Hair follicular keratinocyte (primary cell): ENCODE data around the gene ZNF511. TPM values are rescaled to one million over a fixed set of nuclear protein-coding genes. Genes with fewer than 3 reads are reported as not detected.

ENCODE experiments used
- total RNA-seq: library from RNA; depleted of rRNA; stranded (reverse); fragments of >200 nt; gene quantifications from 2 replicates; pipeline ENCODE4 v1.2.3, GENCODE V29; 2015

Gene ZNF511
- total RNA-seq, result 28.1 and 38.3 TPM in 2 replicates

GRCh38 chr10:133308421-133309099 lies at the start of gene ZNF511, which contains the start of gene TUBGCP2:
Gene ZNF511 (plus strand): TSS chr10:133308914. CDS start chr10:133308944, 30 bp downstream.
Gene TUBGCP2 (minus strand): TSS chr10:133308872. CDS start chr10:133302941, 5,931 bp downstream.

GRCh38 chr10:133276435-133277201 lies 32.1 kb upstream of the ZNF511 start, which contains the start of gene ADAM8:
Gene ADAM8 (minus strand): TSS chr10:133276868. CDS start chr10:133276817, 51 bp downstream.

GRCh38 chr10:133336577-133337369 lies 28.1 kb downstream of the ZNF511 start, which contains the start of gene CALY:
Gene CALY (minus strand): TSS chr10:133336896. CDS start chr10:133328989, 7,907 bp downstream.

GRCh38 chr10:133357285-133358161 lies 48.8 kb downstream of the ZNF511 start, which contains the start of gene FUOM:
Gene FUOM (minus strand): TSS chr10:133358019. CDS start chr10:133358007, 12 bp downstream.

Other genes starting within 250 kb of the ZNF511 start
- not detected in 2 replicates for gene ADGRA1, start 221.0 kb upstream of the ZNF511 start, total RNA-seq
- gene KNDC1, start 148.7 kb upstream of the ZNF511 start, total RNA-seq, result not detected in 2 replicates
- not detected in 2 replicates for gene UTF1, start 78.7 kb upstream of the ZNF511 start, total RNA-seq
- not detected in 2 replicates for gene VENTX, start 71.1 kb upstream of the ZNF511 start, total RNA-seq
- 115 and 143 TPM in 2 replicates for gene ADAM8, start 32.0 kb upstream of the ZNF511 start, total RNA-seq
- gene TUBGCP2, start within 50 bp of the ZNF511 start, total RNA-seq, result 53.7 and 67.2 TPM in 2 replicates
- not detected in 2 replicates for gene CALY, start 28.0 kb downstream of the ZNF511 start, total RNA-seq
- gene PRAP1, start 38.5 kb downstream of the ZNF511 start, total RNA-seq, result not detected in 2 replicates
- gene FUOM, start 49.1 kb downstream of the ZNF511 start, total RNA-seq, result 17.5 and 28.8 TPM in 2 replicates
- gene ECHS1, start 64.4 kb downstream of the ZNF511 start, total RNA-seq, result 89.7 and 125 TPM in 2 replicates
- 2.5 and 6.9 TPM in 2 replicates for gene PAOX, start 70.3 kb downstream of the ZNF511 start, total RNA-seq
- gene MTG1, start 85.2 kb downstream of the ZNF511 start, total RNA-seq, result 14.3 and 20.4 TPM in 2 replicates
- gene SPRN, start 115.7 kb downstream of the ZNF511 start, total RNA-seq, result 0.16 TPM in 1 of 2 replicates, not detected in the other
- 0.30 and 0.31 TPM in 2 replicates for gene SCART1, start 145.0 kb downstream of the ZNF511 start, total RNA-seq
- not detected in 2 replicates for gene CYP2E1, start 218.4 kb downstream of the ZNF511 start, total RNA-seq